ENCODE data around the gene ANKHD1. TPM values are rescaled to one million over a fixed set of nuclear protein-coding genes. Genes with fewer than 3 reads are reported as not detected.
A peak's percentile ranks its signal among the peaks of the same experiment; 100 is the strongest.

Gene ANKHD1
- total and polyA plus RNA-seq, 9 of the 15 experiments (the other 6 are each of a cell fraction or from before 2014, with no cell fraction given): 38.9 to 138 (median 78.7) TPM

DNA sequence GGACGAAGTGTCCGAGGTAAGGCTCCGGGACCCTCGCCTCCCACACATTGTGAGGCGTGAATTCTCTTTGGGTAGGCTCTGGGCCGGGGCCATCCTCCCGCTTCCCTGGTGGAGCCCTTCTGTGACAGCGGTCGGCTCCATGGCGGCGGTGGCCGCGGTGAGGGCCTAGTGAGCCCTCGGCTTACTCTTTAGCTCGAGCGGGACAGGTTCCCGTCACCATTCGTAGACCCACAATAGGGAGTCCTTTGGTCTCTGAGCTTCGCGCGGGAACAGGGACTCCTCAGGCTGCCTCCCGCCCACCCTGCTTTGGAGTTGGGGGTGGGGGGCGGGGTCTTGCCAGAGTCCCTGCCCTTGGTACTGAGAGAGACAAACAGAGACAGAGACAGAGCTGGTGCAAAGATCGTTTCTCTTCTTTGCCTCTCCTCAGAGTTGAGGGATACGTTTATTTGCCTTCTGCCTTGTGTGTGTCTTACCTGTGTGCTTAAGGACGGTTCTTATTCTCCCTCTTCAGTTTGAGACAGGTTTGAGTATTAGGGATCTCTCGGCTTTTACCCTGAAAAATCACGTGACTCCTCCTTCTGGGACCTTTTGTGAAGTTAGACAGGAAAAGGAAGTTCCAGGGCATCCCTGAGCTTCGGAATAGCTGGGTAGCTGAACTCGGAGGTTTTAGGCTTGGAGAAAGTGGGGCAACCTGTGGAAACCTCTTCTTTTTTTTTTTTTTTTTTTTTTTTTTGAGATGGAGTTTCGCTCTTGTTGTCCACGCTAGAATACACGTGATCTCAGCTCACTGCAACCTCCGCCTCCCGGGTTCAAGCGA, 833 bp downstream of the ANKHD1 start (continued):
- TF ChIP-seq SMARCE1 (IDR thresholded peaks at IDR 0.05) (no peak), ZNF696 (CRISPR knock-in tag; conservative IDR thresholded peaks at IDR 0.05) (no peak), TRIM28 (IDR thresholded peaks at IDR 0.05) (no peak), TAF7 (tag; IDR thresholded peaks at IDR 0.05) (no peak), RBM15 (IDR thresholded peaks at IDR 0.05; ENCODE audit: insufficient read depth, low read length) (no peak), RBBP5 (IDR thresholded peaks at IDR 0.05; ENCODE audit: borderline replicate concordance, insufficient read depth, low read length, poor library complexity, severe bottlenecking) (no peak), SRSF3 (IDR thresholded peaks at IDR 0.05; ENCODE audit: insufficient read depth, low read length) (no peak), RBFOX2 (IDR thresholded peaks at IDR 0.05; ENCODE audit: low read depth, low read length) (peak; percentile 56), TFAM (CRISPR knock-in tag; conservative IDR thresholded peaks at IDR 0.05) (no peak), ZNF551 (CRISPR knock-in tag; IDR thresholded peaks at IDR 0.05) (no peak)
- TF ChIP-seq, protein P1, sequence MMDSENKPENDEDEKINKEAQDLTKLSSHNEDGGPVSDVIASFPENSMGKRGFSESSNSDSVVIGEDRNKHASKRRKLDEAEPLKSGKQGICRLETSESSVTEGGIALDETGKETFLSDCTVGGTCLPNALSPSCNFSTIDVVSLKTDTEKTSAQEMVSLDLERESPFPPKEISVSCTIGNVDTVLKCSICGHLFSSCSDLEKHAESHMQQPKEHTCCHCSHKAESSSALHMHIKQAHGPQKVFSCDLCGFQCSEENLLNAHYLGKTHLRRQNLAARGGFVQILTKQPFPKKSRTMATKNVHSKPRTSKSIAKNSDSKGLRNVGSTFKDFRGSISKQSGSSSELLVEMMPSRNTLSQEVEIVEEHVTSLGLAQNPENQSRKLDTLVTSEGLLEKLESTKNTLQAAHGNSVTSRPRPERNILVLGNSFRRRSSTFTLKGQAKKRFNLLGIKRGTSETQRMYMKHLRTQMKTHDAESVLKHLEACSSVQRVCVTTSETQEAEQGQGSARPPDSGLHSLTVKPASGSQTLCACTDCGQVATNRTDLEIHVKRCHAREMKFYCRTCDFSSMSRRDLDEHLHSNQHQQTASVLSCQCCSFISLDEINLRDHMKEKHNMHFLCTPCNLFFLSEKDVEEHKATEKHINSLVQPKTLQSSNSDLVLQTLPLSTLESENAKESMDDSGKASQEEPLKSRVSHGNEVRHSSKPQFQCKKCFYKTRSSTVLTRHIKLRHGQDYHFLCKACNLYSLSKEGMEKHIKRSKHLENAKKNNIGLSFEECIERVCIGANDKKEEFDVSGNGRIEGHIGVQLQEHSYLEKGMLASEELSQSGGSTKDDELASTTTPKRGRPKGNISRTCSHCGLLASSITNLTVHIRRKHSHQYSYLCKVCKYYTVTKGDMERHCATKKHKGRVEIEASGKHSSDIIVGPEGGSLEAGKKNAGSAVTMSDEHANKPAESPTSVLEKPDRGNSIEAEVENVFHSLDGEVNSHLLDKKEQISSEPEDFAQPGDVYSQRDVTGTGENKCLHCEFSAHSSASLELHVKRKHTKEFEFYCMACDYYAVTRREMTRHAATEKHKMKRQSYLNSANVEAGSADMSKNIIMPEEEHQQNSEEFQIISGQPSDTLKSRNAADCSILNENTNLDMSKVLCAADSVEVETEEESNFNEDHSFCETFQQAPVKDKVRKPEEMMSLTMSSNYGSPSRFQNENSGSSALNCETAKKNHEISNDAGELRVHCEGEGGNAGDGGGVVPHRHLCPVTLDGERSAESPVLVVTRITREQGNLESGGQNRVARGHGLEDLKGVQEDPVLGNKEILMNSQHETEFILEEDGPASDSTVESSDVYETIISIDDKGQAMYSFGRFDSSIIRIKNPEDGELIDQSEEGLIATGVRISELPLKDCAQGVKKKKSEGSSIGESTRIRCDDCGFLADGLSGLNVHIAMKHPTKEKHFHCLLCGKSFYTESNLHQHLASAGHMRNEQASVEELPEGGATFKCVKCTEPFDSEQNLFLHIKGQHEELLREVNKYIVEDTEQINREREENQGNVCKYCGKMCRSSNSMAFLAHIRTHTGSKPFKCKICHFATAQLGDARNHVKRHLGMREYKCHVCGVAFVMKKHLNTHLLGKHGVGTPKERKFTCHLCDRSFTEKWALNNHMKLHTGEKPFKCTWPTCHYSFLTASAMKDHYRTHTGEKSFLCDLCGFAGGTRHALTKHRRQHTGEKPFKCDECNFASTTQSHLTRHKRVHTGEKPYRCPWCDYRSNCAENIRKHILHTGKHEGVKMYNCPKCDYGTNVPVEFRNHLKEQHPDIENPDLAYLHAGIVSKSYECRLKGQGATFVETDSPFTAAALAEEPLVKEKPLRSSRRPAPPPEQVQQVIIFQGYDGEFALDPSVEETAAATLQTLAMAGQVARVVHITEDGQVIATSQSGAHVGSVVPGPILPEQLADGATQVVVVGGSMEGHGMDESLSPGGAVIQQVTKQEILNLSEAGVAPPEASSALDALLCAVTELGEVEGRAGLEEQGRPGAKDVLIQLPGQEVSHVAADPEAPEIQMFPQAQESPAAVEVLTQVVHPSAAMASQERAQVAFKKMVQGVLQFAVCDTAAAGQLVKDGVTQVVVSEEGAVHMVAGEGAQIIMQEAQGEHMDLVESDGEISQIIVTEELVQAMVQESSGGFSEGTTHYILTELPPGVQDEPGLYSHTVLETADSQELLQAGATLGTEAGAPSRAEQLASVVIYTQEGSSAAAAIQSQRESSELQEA (IDR thresholded peaks at IDR 0.05; ENCODE audit: low read depth): no peak
- TF ChIP-seq, protein P2, sequence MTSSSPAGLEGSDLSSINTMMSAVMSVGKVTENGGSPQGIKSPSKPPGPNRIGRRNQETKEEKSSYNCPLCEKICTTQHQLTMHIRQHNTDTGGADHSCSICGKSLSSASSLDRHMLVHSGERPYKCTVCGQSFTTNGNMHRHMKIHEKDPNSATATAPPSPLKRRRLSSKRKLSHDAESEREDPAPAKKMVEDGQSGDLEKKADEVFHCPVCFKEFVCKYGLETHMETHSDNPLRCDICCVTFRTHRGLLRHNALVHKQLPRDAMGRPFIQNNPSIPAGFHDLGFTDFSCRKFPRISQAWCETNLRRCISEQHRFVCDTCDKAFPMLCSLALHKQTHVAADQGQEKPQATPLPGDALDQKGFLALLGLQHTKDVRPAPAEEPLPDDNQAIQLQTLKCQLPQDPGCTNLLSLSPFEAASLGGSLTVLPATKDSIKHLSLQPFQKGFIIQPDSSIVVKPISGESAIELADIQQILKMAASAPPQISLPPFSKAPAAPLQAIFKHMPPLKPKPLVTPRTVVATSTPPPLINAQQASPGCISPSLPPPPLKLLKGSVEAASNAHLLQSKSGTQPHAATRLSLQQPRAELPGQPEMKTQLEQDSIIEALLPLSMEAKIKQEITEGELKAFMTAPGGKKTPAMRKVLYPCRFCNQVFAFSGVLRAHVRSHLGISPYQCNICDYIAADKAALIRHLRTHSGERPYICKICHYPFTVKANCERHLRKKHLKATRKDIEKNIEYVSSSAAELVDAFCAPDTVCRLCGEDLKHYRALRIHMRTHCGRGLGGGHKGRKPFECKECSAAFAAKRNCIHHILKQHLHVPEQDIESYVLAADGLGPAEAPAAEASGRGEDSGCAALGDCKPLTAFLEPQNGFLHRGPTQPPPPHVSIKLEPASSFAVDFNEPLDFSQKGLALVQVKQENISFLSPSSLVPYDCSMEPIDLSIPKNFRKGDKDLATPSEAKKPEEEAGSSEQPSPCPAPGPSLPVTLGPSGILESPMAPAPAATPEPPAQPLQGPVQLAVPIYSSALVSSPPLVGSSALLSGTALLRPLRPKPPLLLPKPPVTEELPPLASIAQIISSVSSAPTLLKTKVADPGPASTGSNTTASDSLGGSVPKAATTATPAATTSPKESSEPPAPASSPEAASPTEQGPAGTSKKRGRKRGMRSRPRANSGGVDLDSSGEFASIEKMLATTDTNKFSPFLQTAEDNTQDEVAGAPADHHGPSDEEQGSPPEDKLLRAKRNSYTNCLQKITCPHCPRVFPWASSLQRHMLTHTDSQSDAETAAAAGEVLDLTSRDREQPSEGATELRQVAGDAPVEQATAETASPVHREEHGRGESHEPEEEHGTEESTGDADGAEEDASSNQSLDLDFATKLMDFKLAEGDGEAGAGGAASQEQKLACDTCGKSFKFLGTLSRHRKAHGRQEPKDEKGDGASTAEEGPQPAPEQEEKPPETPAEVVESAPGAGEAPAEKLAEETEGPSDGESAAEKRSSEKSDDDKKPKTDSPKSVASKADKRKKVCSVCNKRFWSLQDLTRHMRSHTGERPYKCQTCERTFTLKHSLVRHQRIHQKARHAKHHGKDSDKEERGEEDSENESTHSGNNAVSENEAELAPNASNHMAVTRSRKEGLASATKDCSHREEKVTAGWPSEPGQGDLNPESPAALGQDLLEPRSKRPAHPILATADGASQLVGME (CRISPR knock-in tag; IDR thresholded peaks at IDR 0.05): no peak
